Effector memory CD8-positive, alpha-beta T cell (primary cell): ENCODE data around the gene ZNF148.
A peak's percentile ranks its signal among the peaks of the same experiment; 100 is the strongest.

ENCODE experiments used
- ATAC-seq: fragments of 150-1000 bp; cut with Tn5 transposase; replicated peaks from 2 replicates; pipeline ENCODE4 v1.10.0; 2021; ENCODE audit warnings: mild to moderate bottlenecking, moderate library complexity
- DNase-seq, 3 experiments: peaks; one replicate each; pipeline ENCODE4 v3.0.0; 2021
- H3K27ac Mint-ChIP-seq, 2 donors: one replicate each; pipeline ENCODE4 v1.8.0; 2022; ENCODE audit warnings: mild to moderate bottlenecking in 2 of 2, mixed read lengths in 2 of 2, moderate library complexity in 2 of 2
- H3K27me3 Mint-ChIP-seq, 2 donors: one replicate each; pipeline ENCODE4 v1.8.0; 2022; ENCODE audit warnings: mixed read lengths in 2 of 2
- H3K36me3 Mint-ChIP-seq: one replicate; pipeline ENCODE4 v1.8.0; 2022; ENCODE audit warnings: mild to moderate bottlenecking, moderate library complexity, mixed read lengths; ENCODE audit not compliant: insufficient read depth
- H3K4me1 Mint-ChIP-seq, 2 donors: one replicate each; pipeline ENCODE4 v1.8.0; 2022; ENCODE audit warnings: low read depth in 2 of 2, mixed read lengths in 2 of 2
- H3K4me3 Mint-ChIP-seq, 2 donors: one replicate each; pipeline ENCODE4 v1.8.0; 2022; ENCODE audit warnings: mild to moderate bottlenecking in 2 of 2, mixed read lengths in 2 of 2, moderate library complexity in 2 of 2
- H3K9me3 Mint-ChIP-seq, 2 donors: one replicate each; pipeline ENCODE4 v1.8.0; 2022; ENCODE audit warnings: mixed read lengths in 2 of 2

ZNF148 gene

GRCh38 chr3:125239266-125239665, 135.9 kb downstream of the ZNF148 start:
- no peak for DNase-seq
- no peak for ATAC-seq
- peak overlapping the region in 1 of 2 donors; percentile 49 for H3K27ac Mint-ChIP-seq
- H3K36me3 Mint-ChIP-seq, result peaks cover 12% of the 10 kb centered on the region
- H3K27me3 Mint-ChIP-seq, result no peaks in the 10 kb centered on the region
- no peaks in the 10 kb centered on the region for H3K9me3 Mint-ChIP-seq
- no peak overlapping the region for H3K4me3 Mint-ChIP-seq
- peaks cover 3 to 16% of the 10 kb centered on the region in 2 donors for H3K4me1 Mint-ChIP-seq

GRCh38 chr3:125238759-125239158, 136.4 kb downstream of the ZNF148 start:
- no peak for DNase-seq
- Mint-ChIP-seq H3K36me3 (peaks cover 11% of the 10 kb centered on the region), H3K27me3 (no peaks in the 10 kb centered on the region), H3K9me3 (no peaks in the 10 kb centered on the region), H3K27ac (peak overlapping the region in 1 of 2 donors; percentile 1), H3K4me1 (peaks cover 3 to 16% of the 10 kb centered on the region in 2 donors), H3K4me3 (no peak overlapping the region)
- ATAC-seq, result no peak

- no peak for ATAC-seq
- peak overlapping the region in 1 of 2 donors; percentile 3 for H3K27ac Mint-ChIP-seq
- peaks cover 3 to 15% of the 10 kb centered on the region in 2 donors for H3K4me1 Mint-ChIP-seq
Measured at GRCh38 chr3:125236331-125236903, 138.7 kb downstream of the ZNF148 start.

GRCh38 chr3:125234831-125235230, 140.3 kb downstream of the ZNF148 start:
- no peaks in the 10 kb centered on the region for H3K9me3 Mint-ChIP-seq
- peak overlapping the region in 1 of 2 donors; percentile 3 for H3K27ac Mint-ChIP-seq
- peaks cover 16% of the 10 kb centered on the region for H3K36me3 Mint-ChIP-seq
- no peak for DNase-seq
- no peak overlapping the region for H3K4me3 Mint-ChIP-seq
- H3K4me1 Mint-ChIP-seq, result peaks cover 0 to 7% of the 10 kb centered on the region in 2 donors
- no peak for ATAC-seq
- H3K27me3 Mint-ChIP-seq, result no peaks in the 10 kb centered on the region

More at GRCh38 chr3:125236331-125236903, 138.7 kb downstream of the ZNF148 start:
- Mint-ChIP-seq H3K36me3 (peaks cover 12% of the 10 kb centered on the region), H3K4me3 (no peak overlapping the region), H3K27me3 (no peaks in the 10 kb centered on the region), H3K9me3 (no peaks in the 10 kb centered on the region)
- no peak for DNase-seq

GRCh38 chr3:125232401-125232800, 142.7 kb downstream of the ZNF148 start:
- Mint-ChIP-seq H3K27ac (peak overlapping the region in 1 of 2 donors; percentile 64), H3K4me3 (no peak overlapping the region), H3K9me3 (no peaks in the 10 kb centered on the region), H3K4me1 (peaks cover 0 to 3% of the 10 kb centered on the region in 2 donors), H3K36me3 (peaks cover 19% of the 10 kb centered on the region), H3K27me3 (no peaks in the 10 kb centered on the region)
- no peak for ATAC-seq
- no peak for DNase-seq

GRCh38 chr3:125231895-125232294, 143.2 kb downstream of the ZNF148 start:
- Mint-ChIP-seq H3K4me3 (no peak overlapping the region), H3K9me3 (no peaks in the 10 kb centered on the region), H3K4me1 (peaks cover 0 to 3% of the 10 kb centered on the region in 2 donors), H3K27ac (peak overlapping the region in 1 of 2 donors; percentile 64), H3K27me3 (no peaks in the 10 kb centered on the region), H3K36me3 (peaks cover 16% of the 10 kb centered on the region)
- no peak for ATAC-seq
- no peak for DNase-seq

- peaks cover 13% of the 10 kb centered on the region for H3K36me3 Mint-ChIP-seq
- no peaks in the 10 kb centered on the region for H3K27me3 Mint-ChIP-seq
- H3K4me3 Mint-ChIP-seq, result no peak overlapping the region
- no peaks in the 10 kb centered on the region for H3K9me3 Mint-ChIP-seq
- DNase-seq (no peak), ATAC-seq (no peak)
- no peak overlapping the region for H3K27ac Mint-ChIP-seq
- H3K4me1 Mint-ChIP-seq, result no peaks in the 10 kb centered on the region
Measured at GRCh38 chr3:125229707-125230106, 145.4 kb downstream of the ZNF148 start.

GRCh38 chr3:125229168-125229567, 146.0 kb downstream of the ZNF148 start:
- no peak overlapping the region for H3K27ac Mint-ChIP-seq
- DNase-seq (no peak), ATAC-seq (no peak)
- peaks cover 13% of the 10 kb centered on the region for H3K36me3 Mint-ChIP-seq
- no peaks in the 10 kb centered on the region for H3K27me3 Mint-ChIP-seq
- no peaks in the 10 kb centered on the region for H3K9me3 Mint-ChIP-seq
- no peaks in the 10 kb centered on the region for H3K4me1 Mint-ChIP-seq
- no peak overlapping the region for H3K4me3 Mint-ChIP-seq

- H3K27me3 Mint-ChIP-seq, result no peaks in the 10 kb centered on the region
- no peaks in the 10 kb centered on the region for H3K9me3 Mint-ChIP-seq
- H3K4me1 Mint-ChIP-seq, result peaks cover 9 to 13% of the 10 kb centered on the region in 2 donors
- H3K36me3 Mint-ChIP-seq, result peaks cover 3% of the 10 kb centered on the region
- ATAC-seq, result no peak
- no peak overlapping the region for H3K4me3 Mint-ChIP-seq
- DNase-seq, result no peak
- H3K27ac Mint-ChIP-seq, result peak overlapping the region; percentile 57 to 72
Measured at GRCh38 chr3:125221831-125222230, 153.3 kb downstream of the ZNF148 start.

GRCh38 chr3:125220727-125221429, 154.2 kb downstream of the ZNF148 start:
- Mint-ChIP-seq H3K27me3 (no peaks in the 10 kb centered on the region), H3K4me3 (no peak overlapping the region), H3K36me3 (peaks cover 3% of the 10 kb centered on the region), H3K9me3 (no peaks in the 10 kb centered on the region), H3K4me1 (peaks cover 9 to 13% of the 10 kb centered on the region in 2 donors), H3K27ac (peak overlapping the region; percentile 57 to 72)
- no peak for ATAC-seq
- no peak for DNase-seq

- peaks cover 9 to 13% of the 10 kb centered on the region in 2 donors for H3K4me1 Mint-ChIP-seq
- DNase-seq (no peak), ATAC-seq (no peak)
- H3K36me3 Mint-ChIP-seq, result peaks cover 3% of the 10 kb centered on the region
- no peak overlapping the region for H3K27ac Mint-ChIP-seq
- no peak overlapping the region for H3K4me3 Mint-ChIP-seq
- H3K27me3 Mint-ChIP-seq, result peaks cover 0 to 1% of the 10 kb centered on the region in 2 donors
- H3K9me3 Mint-ChIP-seq, result no peaks in the 10 kb centered on the region
Measured at GRCh38 chr3:125220183-125220582, 154.9 kb downstream of the ZNF148 start.

- ATAC-seq (no peak), DNase-seq (no peak)
- Mint-ChIP-seq H3K4me3 (no peak overlapping the region), H3K36me3 (peaks cover 3% of the 10 kb centered on the region), H3K9me3 (no peaks in the 10 kb centered on the region), H3K4me1 (peaks cover 16 to 22% of the 10 kb centered on the region in 2 donors), H3K27me3 (peaks cover 0 to 10% of the 10 kb centered on the region in 2 donors), H3K27ac (no peak overlapping the region)
Measured at GRCh38 chr3:125219261-125219701, 155.8 kb downstream of the ZNF148 start.

GRCh38 chr3:125214738-125215137, 160.4 kb downstream of the ZNF148 start:
- Mint-ChIP-seq H3K36me3 (peaks cover 3% of the 10 kb centered on the region), H3K9me3 (no peaks in the 10 kb centered on the region), H3K27ac (peak overlapping the region in 1 of 2 donors; percentile 2), H3K27me3 (peaks cover 18 to 51% of the 10 kb centered on the region in 2 donors), H3K4me1 (peaks cover 13 to 16% of the 10 kb centered on the region in 2 donors), H3K4me3 (peak overlapping the region; percentile 6 to 20)
- ATAC-seq, result peak; percentile 82
- DNase-seq, result no peak
